H9 (cell line): Measurements from ENCODE around the gene RAB3GAP2. TPM values are rescaled to one million over a fixed set of nuclear protein-coding genes. Genes with fewer than 3 reads are reported as not detected.

ENCODE experiments used
- DNase-seq: peaks from one replicate; pipeline ENCODE4 v3.0.0-alpha.2; 2017
- H2AFZ ChIP-seq: one replicate; pipeline ENCODE4 v1.6.1; 2013; ENCODE audit warnings: mild to moderate bottlenecking, low read length, control low read depth, moderate library complexity
- H2AK5ac ChIP-seq: 2 replicates; pipeline ENCODE4 v1.6.1; 2013; ENCODE audit warnings: low read length, control low read depth, mixed read lengths; ENCODE audit not compliant: insufficient read length
- H2BK120ac ChIP-seq: one replicate; pipeline ENCODE4 v1.6.1; 2013; ENCODE audit warnings: low read depth, mild to moderate bottlenecking, low read length, control low read depth, inconsistent platforms; ENCODE audit not compliant: poor library complexity, severe bottlenecking
- H2BK12ac ChIP-seq: 2 replicates; pipeline ENCODE4 v1.6.1; 2013; ENCODE audit warnings: low read length, control low read depth, mixed read lengths, low read depth; ENCODE audit not compliant: insufficient read length
- H2BK15ac ChIP-seq: 2 replicates; pipeline ENCODE4 v1.6.1; 2013; ENCODE audit warnings: low read depth, low read length, control low read depth
- H2BK20ac ChIP-seq: one replicate; pipeline ENCODE4 v1.6.1; 2013; ENCODE audit warnings: low read depth, mild to moderate bottlenecking, low read length, control low read depth, inconsistent platforms; ENCODE audit not compliant: poor library complexity, severe bottlenecking
- H2BK5ac ChIP-seq: 2 replicates; pipeline ENCODE4 v1.6.1; 2013; ENCODE audit warnings: low read length, control low read depth, mixed read lengths; ENCODE audit not compliant: insufficient read length
- H3K14ac ChIP-seq: 2 replicates; pipeline ENCODE4 v1.6.1; 2013; ENCODE audit warnings: low read length, control low read depth; ENCODE audit not compliant: insufficient read depth
- H3K18ac ChIP-seq: 2 replicates; pipeline ENCODE4 v1.6.1; 2013; ENCODE audit warnings: low read depth, mild to moderate bottlenecking, mixed read lengths, low read length, control low read depth; ENCODE audit not compliant: insufficient read length
- H3K23ac ChIP-seq: 2 replicates; pipeline ENCODE4 v1.6.1; 2013; ENCODE audit warnings: low read length, control low read depth, mixed read lengths, low read depth; ENCODE audit not compliant: insufficient read length
- H3K23me2 ChIP-seq: 2 replicates; pipeline ENCODE4 v1.6.1; 2013; ENCODE audit warnings: low read depth, mild to moderate bottlenecking, mixed read lengths, low read length, control low read depth; ENCODE audit not compliant: insufficient read length, poor library complexity, severe bottlenecking
- H3K27ac ChIP-seq: 2 replicates; pipeline ENCODE4 v1.5.1; 2013; ENCODE audit warnings: low read length, control low read depth, mixed read lengths, low read depth; ENCODE audit not compliant: insufficient read length
- H3K27me3 ChIP-seq: 2 replicates; pipeline ENCODE4 v1.6.1; 2013; ENCODE audit warnings: low read length, control low read depth, inconsistent platforms; ENCODE audit not compliant: insufficient read depth
- H3K4ac ChIP-seq: 2 replicates; pipeline ENCODE4 v1.6.1; 2013; ENCODE audit warnings: low read depth, mild to moderate bottlenecking, control low read depth, inconsistent platforms, low read length, moderate library complexity
- H3K4me1 ChIP-seq: 2 replicates; pipeline ENCODE4 v1.6.1; 2013; ENCODE audit warnings: low read length, control low read depth, inconsistent platforms; ENCODE audit not compliant: insufficient read depth
- H3K4me2 ChIP-seq: 2 replicates; pipeline ENCODE4 v1.6.1; 2013; ENCODE audit warnings: low read length, control low read depth, mixed read lengths; ENCODE audit not compliant: insufficient read length, insufficient read depth
- H3K56ac ChIP-seq: 2 replicates; pipeline ENCODE4 v1.6.1; 2013; ENCODE audit warnings: low read depth, mild to moderate bottlenecking, mixed read lengths, low read length, control low read depth; ENCODE audit not compliant: insufficient read length
- H3K79me1 ChIP-seq: 2 replicates; pipeline ENCODE4 v1.6.1; 2013; ENCODE audit warnings: low read depth, mild to moderate bottlenecking, moderate library complexity, low read length, control low read depth, inconsistent platforms; ENCODE audit not compliant: insufficient read depth, poor library complexity, severe bottlenecking
- H3K79me2 ChIP-seq: 2 replicates; pipeline ENCODE4 v1.6.1; 2013; ENCODE audit warnings: low read length, control low read depth, inconsistent platforms; ENCODE audit not compliant: insufficient read depth
- H3K9ac ChIP-seq: 2 replicates; pipeline ENCODE4 v1.6.1; 2013; ENCODE audit warnings: low read length, control low read depth, mixed read lengths; ENCODE audit not compliant: insufficient read length; ENCODE audit errors: extremely low read depth
- H3K9me3 ChIP-seq: one replicate; pipeline ENCODE4 v1.6.1; 2013; ENCODE audit warnings: low read depth, low read length, inconsistent platforms; ENCODE audit not compliant: control insufficient read depth
- H3T11ph ChIP-seq: one replicate; pipeline ENCODE4 v1.6.1; 2013; ENCODE audit warnings: mild to moderate bottlenecking, low read length, control low read depth, inconsistent platforms
- H4K20me1 ChIP-seq: one replicate; pipeline ENCODE4 v1.6.1; 2013; ENCODE audit not compliant: control insufficient read depth, insufficient read length, insufficient read depth
- H4K5ac ChIP-seq: 2 replicates; pipeline ENCODE4 v1.6.1; 2013; ENCODE audit warnings: low read depth, mild to moderate bottlenecking, mixed read lengths, low read length, control low read depth; ENCODE audit not compliant: insufficient read length
- H4K8ac ChIP-seq: replicated peaks from 2 replicates; pipeline ENCODE4 v1.6.1; 2013; ENCODE audit warnings: low read length, control low read depth, mixed read lengths, low read depth; ENCODE audit not compliant: insufficient read length
- H4K91ac ChIP-seq: 2 replicates; pipeline ENCODE4 v1.6.1; 2013; ENCODE audit warnings: low read depth, mild to moderate bottlenecking, moderate library complexity, mixed read lengths, low read length, control low read depth; ENCODE audit not compliant: insufficient read length
- H3K27ac Mint-ChIP-seq, 3 experiments: 2 replicates in 2 of 3; 3 replicates in 1 of 3; pipeline ENCODE4 v1.8.0; 2020 to 2021; ENCODE audit warnings: mixed read lengths in 3 of 3, mild to moderate bottlenecking in 1 of 3, moderate library complexity in 1 of 3
- H3K27me3 Mint-ChIP-seq: 2 replicates; pipeline ENCODE4 v1.8.0; 2021; ENCODE audit warnings: low read depth, mild to moderate bottlenecking, moderate library complexity, mixed read lengths
- H3K36me3 Mint-ChIP-seq, 3 experiments: 2 replicates in 2 of 3; 3 replicates in 1 of 3; pipeline ENCODE4 v1.8.0; 2020 to 2021; ENCODE audit warnings: low read depth in 3 of 3, mixed read lengths in 3 of 3; ENCODE audit not compliant: insufficient read depth in 1 of 3
- H3K4me1 Mint-ChIP-seq, 2 experiments: 2 replicates each; pipeline ENCODE4 v1.8.0; 2020; ENCODE audit warnings: mixed read lengths in 2 of 2
- H3K4me3 Mint-ChIP-seq, 2 experiments: 2 replicates in 1 of 2; 3 replicates in 1 of 2; pipeline ENCODE4 v1.8.0; 2020 to 2021; ENCODE audit warnings: mild to moderate bottlenecking in 2 of 2, mixed read lengths in 2 of 2, moderate library complexity in 1 of 2
- H3K9me3 Mint-ChIP-seq, 2 experiments: 2 replicates in 1 of 2; 3 replicates in 1 of 2; pipeline ENCODE4 v1.8.0; 2020; ENCODE audit warnings: mild to moderate bottlenecking in 2 of 2, mixed read lengths in 2 of 2, moderate library complexity in 1 of 2
- CTCF ChIP-seq: fragments of 200-600 bp; sonication (generic); conservative IDR thresholded peaks from 3 replicates; pipeline ENCODE4 v1.8.0; 2021; ENCODE audit warnings: antibody characterized with exemption, mild to moderate bottlenecking
- WGBS: extraction: QIAGEN DNeasy Blood & Tissue Kit; methylation state at CpG from one replicate; pipeline ENCODE4 v1.1.7; 2013; ENCODE audit warnings: missing lambda C conversion rate, low lambda C conversion rate, mixed read lengths; ENCODE audit not compliant: insufficient read length; ENCODE audit errors: extremely low coverage; 5-methylcytosine and 5-hydroxymethylcytosine counted together
- total RNA-seq: library from RNA; stranded (reverse); gene quantifications from 2 replicates; pipeline ENCODE4 v1.2.1, GENCODE V29; 2021

Gene RAB3GAP2
- total RNA-seq, 1 experiment from 2014 or later, result 48.3 TPM

GRCh38 chr1:220213382-220213983 lies 58.8 kb downstream of the RAB3GAP2 start:
- WGBS, result no CpG with 5 or more reads among the region's 4 CpGs
- Histone ChIP-seq H3K79me2 (no peaks in the 10 kb centered on the region; the same call in 1 of the 2 replicates), H3K4me1 (no peaks in the 10 kb centered on the region), H3T11ph (no peak overlapping the region), H3K4ac (no peak overlapping the region), H3K9ac (no peak overlapping the region), H3K27me3 (no peaks in the 10 kb centered on the region), H3K79me1 (no peaks in the 10 kb centered on the region), H2AK5ac (no peak overlapping the region), H4K20me1 (no peaks in the 10 kb centered on the region), H3K9me3 (no peaks in the 10 kb centered on the region), H3K14ac (no peak overlapping the region), H4K8ac (no peak overlapping the region), H2AFZ (no peak overlapping the region), H2BK12ac (no peak overlapping the region), H3K27ac (no peak overlapping the region), H2BK15ac (no peak overlapping the region), H2BK120ac (no peak overlapping the region), H3K23ac (no peak overlapping the region), H4K91ac (no peak overlapping the region), H4K5ac (no peak overlapping the region), H2BK20ac (no peak overlapping the region), H3K23me2 (no peaks in the 10 kb centered on the region), H3K4me2 (no peak overlapping the region), H3K56ac (no peak overlapping the region), H2BK5ac (no peak overlapping the region), H3K18ac (no peak overlapping the region)
- H3K9me3 Mint-ChIP-seq, result peaks cover 0 to 4% of the 10 kb centered on the region in 2 experiments; a peak in 2 of 5 replicates
- H3K4me3 Mint-ChIP-seq, result no peak overlapping the region
- DNase-seq, result no peak
- peaks cover 9 to 28% (median 25%) of the 10 kb centered on the region in 3 experiments; a peak in 6 of 7 replicates for H3K36me3 Mint-ChIP-seq
- H3K27ac Mint-ChIP-seq, result peak overlapping the region in 2 of 3 experiments; percentile 9 to 43; a peak in 2 of 7 replicates
- TF ChIP-seq CTCF, result no peak
- peaks cover 0 to 7% of the 10 kb centered on the region in 2 experiments; a peak in 3 of 4 replicates for H3K4me1 Mint-ChIP-seq
- no peaks in the 10 kb centered on the region for H3K27me3 Mint-ChIP-seq
